ENCODE results near the gene NRCAM.

NRCAM gene

DNA sequence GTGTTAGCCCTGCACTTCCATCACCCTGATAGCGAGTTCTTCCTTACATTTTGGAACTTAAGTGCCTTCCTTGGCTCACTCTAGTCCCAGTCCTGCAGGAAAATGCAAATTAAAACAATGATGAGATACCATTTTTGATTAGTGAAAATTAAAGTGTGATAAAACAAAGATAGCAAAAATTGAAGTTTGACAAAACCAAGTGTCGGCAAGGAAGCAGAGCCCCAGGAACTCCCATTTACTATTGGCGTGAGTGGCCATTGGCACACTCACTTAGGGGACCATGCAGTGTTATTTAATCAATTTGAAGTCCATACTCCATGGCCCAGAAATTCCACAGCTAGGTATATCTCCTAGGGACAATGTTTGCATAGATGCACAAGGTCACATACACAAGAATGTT is 354.5 kb downstream of the NRCAM start:
- DNase-seq (ENCODE audit: low read depth in 1 of 2, low spot score in 1 of 2): no peak

DNA sequence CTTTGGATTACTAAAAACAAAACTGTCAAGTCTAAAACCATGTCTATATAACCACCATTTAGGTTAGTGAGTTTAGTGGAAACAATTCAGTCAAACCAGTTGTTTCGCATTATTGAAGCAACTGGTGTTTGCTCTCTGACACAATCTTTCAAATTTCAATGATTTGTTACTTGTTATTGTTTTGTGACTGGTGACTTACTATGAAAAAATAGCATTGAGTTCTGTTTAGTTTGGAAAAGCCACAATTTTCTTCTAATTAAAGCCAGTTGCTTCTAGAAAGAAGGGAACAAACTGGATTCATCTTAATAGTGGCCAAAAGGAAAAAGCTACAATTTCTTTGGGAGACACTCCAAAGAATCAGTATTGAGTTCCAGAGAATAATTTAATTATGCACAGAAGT is 356.5 kb downstream of the NRCAM start:
- DNase-seq (ENCODE audit: low read depth in 1 of 2, low spot score in 1 of 2): no peak

DNA sequence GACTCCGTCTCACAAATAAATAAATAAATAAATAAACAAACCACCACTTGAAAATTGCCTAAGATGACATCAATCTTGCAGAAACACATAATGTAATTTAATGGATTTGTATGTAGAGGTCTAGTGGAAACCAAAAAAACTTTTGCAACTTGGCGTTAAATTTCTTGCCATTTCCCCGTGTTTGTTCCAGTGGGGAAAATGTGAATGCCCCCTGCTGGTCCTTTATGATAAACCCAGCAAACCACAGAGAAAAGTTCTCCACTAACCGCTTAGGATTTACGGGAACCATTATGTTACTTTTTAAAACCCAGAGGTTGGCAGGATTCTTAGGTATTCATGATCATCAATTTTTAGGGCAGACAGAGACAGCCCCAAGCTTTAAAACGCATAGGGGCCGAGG is 358.5 kb downstream of the NRCAM start:
- DNase-seq (ENCODE audit: low read depth in 1 of 2, low spot score in 1 of 2): no peak
